ENCODE data around the gene SLC22A3.
"Not testable (repeated sequence)": the region's sequence is repeated elsewhere in the genome, so short reads cannot be mapped to it uniquely, and the experiment has no call there.

GRCh38 chr6:160393442-160393841 is 45.3 kb downstream of the SLC22A3 start:
- not testable (repeated sequence) for TF ChIP-seq POLR2A, POLR2AphosphoS5 (IDR thresholded peaks at IDR 0.05; ENCODE audit: low read depth, low read length)

Measured in GM12891 (cell line).